GM12878 (cell line): ENCODE results near the gene CUL9.

ENCODE experiments used
- BCLAF1 ChIP-seq: fragments of 450-650 bp; IDR thresholded peaks from 2 replicates; pipeline ENCODE4 v1.6.1; 2017; ENCODE audit warnings: antibody characterized with exemption, mild to moderate bottlenecking, moderate library complexity
- SPI1 ChIP-seq: IDR thresholded peaks from 2 replicates; pipeline ENCODE4 v1.6.1; 2011; ENCODE audit warnings: low read depth, mild to moderate bottlenecking, low read length, moderate library complexity, borderline replicate concordance; ENCODE audit not compliant: insufficient read depth

DNA sequence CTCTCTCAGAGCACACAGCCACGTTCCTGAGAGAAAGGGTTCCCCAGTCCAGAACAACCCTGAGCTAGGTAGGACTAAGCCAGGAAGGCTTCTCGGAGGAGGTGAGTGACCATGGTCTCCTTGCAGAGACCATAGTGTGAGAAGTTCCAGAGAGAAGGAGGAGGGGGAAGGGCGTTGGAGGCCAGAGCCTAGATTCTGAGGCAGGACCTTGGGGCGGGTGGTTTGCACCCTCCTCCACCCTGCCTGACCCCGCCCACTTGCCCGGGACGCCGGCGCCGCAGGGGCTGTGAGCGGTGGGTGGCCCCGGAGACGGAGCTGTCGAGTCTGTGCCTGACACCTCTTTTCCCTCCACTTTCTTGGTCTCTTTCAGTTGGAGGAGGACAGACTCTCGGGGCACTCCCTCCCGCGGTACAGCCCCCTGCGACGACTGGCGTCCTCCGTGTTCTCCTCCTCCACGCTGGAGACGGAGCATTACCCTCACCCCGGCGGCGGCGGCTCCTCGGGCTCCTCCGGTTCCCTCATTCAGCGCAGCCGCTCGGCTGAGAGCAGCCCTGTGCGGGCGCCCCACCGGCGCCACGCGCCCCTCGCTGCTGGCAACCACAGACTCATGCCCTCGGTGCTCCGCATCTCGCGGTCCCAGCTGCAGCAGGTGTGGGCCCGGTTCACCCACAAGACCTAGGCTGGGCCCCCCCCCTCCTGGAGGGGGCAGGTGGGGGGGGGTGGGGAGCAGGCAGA, 87.4 kb downstream of the CUL9 start:
- TF ChIP-seq SPI1 (no peak), BCLAF1 (no peak)
